Measurements from ENCODE around the gene NPEPPS.

GRCh38 chr17:47670064-47670463 is 139.2 kb downstream of the NPEPPS start:
- TF ChIP-seq POLR2A (IDR thresholded peaks at IDR 0.05) (no peak), CTCF (IDR thresholded peaks at IDR 0.05) (no peak)
